ENCODE measurements around the gene FRK. TPM values are rescaled to one million over a fixed set of nuclear protein-coding genes. Genes with fewer than 3 reads are reported as not detected.

Gene FRK
- total and polyA plus RNA-seq, 9 donors: 0.40 to 0.79 (median 0.51) TPM

DNA sequence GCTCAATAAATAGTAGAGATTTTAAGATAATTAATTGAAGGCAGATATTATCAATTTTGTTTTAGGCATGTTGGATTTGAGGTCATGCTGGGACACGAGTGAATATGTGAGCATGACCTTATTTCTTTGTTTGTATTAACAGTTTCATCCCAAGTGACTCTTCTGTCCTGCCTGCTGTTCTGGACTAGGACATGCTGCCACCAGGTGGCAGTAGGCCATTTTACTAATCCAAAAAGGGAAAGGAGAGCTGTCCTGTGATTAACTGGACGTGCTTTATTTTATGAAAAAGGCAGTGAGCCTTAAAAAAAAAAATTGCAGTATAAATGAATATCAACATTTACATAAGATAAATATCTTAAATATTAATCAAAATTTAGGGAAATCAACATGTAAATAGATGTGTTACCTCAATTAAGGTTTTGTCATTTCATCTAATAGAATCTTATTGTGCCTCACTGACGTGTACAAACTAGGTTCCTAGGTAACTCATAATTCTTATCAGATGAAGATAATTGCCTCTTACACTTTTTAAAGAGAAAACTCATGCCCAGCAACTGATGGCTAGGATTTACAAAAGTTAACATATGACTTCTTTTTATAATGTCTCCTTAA is 49.8 kb downstream of the FRK start:
- Histone ChIP-seq H3K4me3 (ENCODE audit: low read length) (no peak overlapping the region), H3K9me3 (replicated peaks; ENCODE audit: control insufficient read depth, low read depth, low read length) (no peaks in the 10 kb centered on the region), H3K27me3 (ENCODE audit: control insufficient read depth, insufficient read depth, low read length) (no peaks in the 10 kb centered on the region), H3K36me3 (ENCODE audit: control insufficient read depth, insufficient read depth, low read length) (no peaks in the 10 kb centered on the region), H3K4me1 (ENCODE audit: control insufficient read depth, insufficient read depth, low read length) (no peaks in the 10 kb centered on the region), H3K27ac (ENCODE audit: low read length) (no peak overlapping the region)
- 13% methylated on average over 1 of the region's 3 CpGs for WGBS (ENCODE audit: insufficient coverage)
- DNase-seq: peak; percentile 86

DNA sequence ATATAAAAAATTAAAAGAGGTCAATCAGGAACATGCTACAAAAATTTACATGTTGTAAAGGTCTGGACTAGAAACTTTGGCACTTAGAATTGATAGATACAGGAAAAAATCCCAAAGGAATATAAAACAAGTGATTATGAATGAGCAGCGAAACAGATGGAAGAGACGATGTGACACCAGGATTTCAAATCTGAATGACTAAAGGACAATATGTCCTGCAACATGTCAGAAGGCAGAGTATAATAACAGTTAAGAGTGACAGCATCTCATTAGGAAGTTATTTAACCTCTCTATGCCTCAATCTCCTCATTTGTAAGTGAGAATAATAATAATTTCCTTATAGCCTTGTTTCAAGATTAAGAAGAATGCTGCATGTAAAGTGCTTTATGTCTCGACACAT is 50.3 kb downstream of the FRK start:
- H3K27me3 ChIP-seq (ENCODE audit: control insufficient read depth, insufficient read depth, low read length): no peaks in the 10 kb centered on the region
- no peaks in the 10 kb centered on the region for H3K4me1 ChIP-seq (ENCODE audit: control insufficient read depth, insufficient read depth, low read length)

DNA sequence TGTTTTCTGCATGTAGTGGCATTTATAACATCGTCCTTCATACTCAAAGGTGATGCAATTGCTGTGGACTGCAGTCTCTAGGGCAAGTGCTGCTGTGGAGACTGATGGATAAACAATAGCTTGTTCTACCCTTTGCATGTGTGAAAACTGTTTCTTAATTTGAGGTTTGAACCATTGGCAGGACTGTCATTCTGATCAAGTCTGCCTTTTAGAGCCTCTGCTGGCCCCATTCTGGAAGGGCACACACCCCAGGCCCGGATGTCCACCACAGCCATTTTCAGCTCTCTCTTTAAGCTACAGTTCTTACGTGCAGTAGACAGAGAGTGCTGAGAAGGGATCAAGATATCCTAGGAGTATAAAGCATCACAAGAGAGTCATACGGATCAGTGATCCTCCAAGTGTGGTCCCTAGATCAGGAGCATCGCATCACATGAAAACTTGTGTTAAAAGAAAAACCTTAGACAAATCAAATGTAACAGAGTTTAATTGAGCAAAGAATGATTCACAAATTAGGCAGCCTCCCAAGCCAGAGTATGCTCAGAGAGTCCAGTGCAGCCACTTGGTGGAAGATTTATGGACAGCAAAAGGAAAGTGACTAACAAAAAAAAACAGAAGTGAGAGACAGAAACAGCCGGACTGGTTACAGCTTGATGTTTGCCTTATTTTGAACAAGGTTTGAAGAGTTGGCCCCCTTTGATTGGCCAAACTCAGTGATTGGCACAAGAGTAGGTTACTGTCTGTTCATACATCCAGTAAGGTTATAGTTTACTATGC is 52.0 kb downstream of the FRK start:
- peak; percentile 87 for DNase-seq
- Histone ChIP-seq H3K27ac (ENCODE audit: low read length) (peak overlapping the region; percentile 65), H3K9me3 (replicated peaks; ENCODE audit: control insufficient read depth, low read depth, low read length) (no peaks in the 10 kb centered on the region), H3K4me3 (ENCODE audit: low read length) (no peak overlapping the region), H3K36me3 (ENCODE audit: control insufficient read depth, insufficient read depth, low read length) (no peaks in the 10 kb centered on the region), H3K27me3 (ENCODE audit: control insufficient read depth, insufficient read depth, low read length) (no peaks in the 10 kb centered on the region), H3K4me1 (ENCODE audit: control insufficient read depth, insufficient read depth, low read length) (no peaks in the 10 kb centered on the region)
- WGBS (ENCODE audit: insufficient coverage): 19% methylated on average over 2 of the region's 6 CpGs

More for the DNA sequence above, 50.3 kb downstream of the FRK start:
- Histone ChIP-seq H3K36me3 (ENCODE audit: control insufficient read depth, insufficient read depth, low read length) (no peaks in the 10 kb centered on the region), H3K27ac (ENCODE audit: low read length) (no peak overlapping the region), H3K9me3 (replicated peaks; ENCODE audit: control insufficient read depth, low read depth, low read length) (no peaks in the 10 kb centered on the region), H3K4me3 (ENCODE audit: low read length) (no peak overlapping the region)
- no CpG with 5 or more reads among the region's 3 CpGs for WGBS (ENCODE audit: insufficient coverage)
- no peak for DNase-seq

DNA sequence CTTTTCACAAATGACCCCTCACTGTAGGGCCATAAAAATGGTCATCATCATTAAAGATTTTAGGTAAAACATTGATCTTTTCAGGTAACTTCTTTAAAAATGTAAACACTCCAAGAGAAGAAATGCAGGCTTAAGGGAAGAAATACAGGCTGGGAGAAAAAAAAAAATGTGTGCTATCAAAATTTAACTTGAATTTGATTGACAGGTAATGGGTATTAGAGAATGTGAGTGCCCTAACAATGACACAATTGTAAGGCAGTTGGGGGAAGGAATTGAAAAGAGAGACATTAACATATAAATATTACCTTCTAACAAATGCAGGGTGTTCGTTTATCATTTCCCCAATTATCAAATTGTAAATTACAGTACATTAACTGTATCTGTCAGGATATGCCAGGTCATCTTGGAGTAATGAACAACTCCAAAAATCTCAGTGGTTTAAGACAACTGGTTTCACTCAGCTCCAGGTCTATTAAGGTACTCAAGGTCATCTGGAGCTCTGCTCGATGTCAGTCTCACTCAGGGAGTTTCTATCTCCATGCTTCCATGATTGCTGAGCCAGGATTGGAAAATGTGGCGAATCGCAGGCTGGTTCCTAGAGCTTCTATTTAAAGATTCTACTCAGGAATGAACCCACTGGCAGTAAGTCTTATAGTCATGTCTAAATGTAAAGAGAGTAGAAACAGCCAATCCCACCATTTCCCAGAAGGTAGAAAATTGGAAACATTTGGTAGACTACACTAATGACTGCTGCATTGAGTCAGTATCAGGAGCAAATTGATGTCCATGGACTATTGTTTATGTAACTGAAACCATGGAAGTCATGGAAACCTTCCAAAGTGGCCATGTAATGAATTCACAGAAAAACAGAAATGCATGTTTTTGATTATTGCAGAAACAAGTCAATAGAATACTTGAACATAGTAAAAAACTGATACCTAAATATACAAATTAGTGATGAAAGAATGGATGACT is 55.6 kb downstream of the FRK start:
- H3K4me1 ChIP-seq (ENCODE audit: control insufficient read depth, insufficient read depth, low read length): no peaks in the 10 kb centered on the region

DNA sequence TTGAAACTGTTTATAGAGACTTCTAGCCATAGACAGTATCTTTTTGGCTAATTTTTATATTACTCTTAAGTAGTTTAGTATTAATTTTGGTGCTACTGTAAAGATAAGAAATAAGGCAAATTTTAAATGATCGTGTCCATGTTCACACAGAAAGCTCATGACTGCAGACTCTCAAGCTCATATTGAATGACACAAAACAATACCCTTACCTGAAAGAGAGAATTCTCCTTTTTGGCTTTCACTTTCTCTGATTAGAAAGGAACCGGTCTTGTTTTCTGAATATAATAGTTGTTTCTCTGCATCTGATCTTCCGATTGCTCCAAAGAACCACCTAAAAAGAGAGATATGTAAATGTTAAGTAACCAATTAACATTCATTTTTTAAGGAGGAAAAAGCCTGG is 57.0 kb downstream of the FRK start:
- H3K4me1 ChIP-seq (ENCODE audit: control insufficient read depth, insufficient read depth, low read length): no peaks in the 10 kb centered on the region
- no peak overlapping the region for H3K27ac ChIP-seq (ENCODE audit: low read length)
- no peaks in the 10 kb centered on the region for H3K27me3 ChIP-seq (ENCODE audit: control insufficient read depth, insufficient read depth, low read length)
- no peaks in the 10 kb centered on the region for H3K36me3 ChIP-seq (ENCODE audit: control insufficient read depth, insufficient read depth, low read length)
- no peak for DNase-seq
- H3K4me3 ChIP-seq (ENCODE audit: low read length): no peak overlapping the region
- no CpG with 5 or more reads among the region's 3 CpGs for WGBS (ENCODE audit: insufficient coverage)
- no peaks in the 10 kb centered on the region for H3K9me3 ChIP-seq (replicated peaks; ENCODE audit: control insufficient read depth, low read depth, low read length)

More for the DNA sequence above, 55.6 kb downstream of the FRK start:
- Histone ChIP-seq H3K36me3 (ENCODE audit: control insufficient read depth, insufficient read depth, low read length) (no peaks in the 10 kb centered on the region), H3K27ac (ENCODE audit: low read length) (peak overlapping the region; percentile 76), H3K27me3 (ENCODE audit: control insufficient read depth, insufficient read depth, low read length) (no peaks in the 10 kb centered on the region), H3K4me3 (ENCODE audit: low read length) (no peak overlapping the region), H3K9me3 (replicated peaks; ENCODE audit: control insufficient read depth, low read depth, low read length) (no peaks in the 10 kb centered on the region)
- DNase-seq: peak; percentile 93
- WGBS (ENCODE audit: insufficient coverage): no CpG with 5 or more reads among the region's 4 CpGs

DNA sequence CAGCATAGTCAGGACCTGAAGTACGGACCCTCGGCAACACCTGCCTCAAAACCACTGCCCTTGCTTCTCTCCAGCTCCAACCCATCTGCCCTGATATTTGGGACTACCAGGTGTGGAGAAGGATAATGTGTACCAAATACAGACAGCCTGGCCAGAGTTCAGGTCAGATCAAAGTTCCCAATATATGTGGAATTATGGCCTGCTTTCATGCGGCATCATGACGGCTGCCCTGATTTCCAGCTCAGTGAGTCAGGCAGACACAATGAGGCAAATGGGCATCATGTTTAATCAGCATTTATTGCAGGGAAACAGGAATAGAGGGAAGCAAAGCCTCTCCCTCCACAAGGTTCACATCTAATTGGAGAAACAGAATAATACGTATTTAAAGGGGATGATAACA is 57.9 kb downstream of the FRK start:
- WGBS (ENCODE audit: insufficient coverage): 95% methylated on average over 2 of the region's 5 CpGs
- Histone ChIP-seq H3K27me3 (ENCODE audit: control insufficient read depth, insufficient read depth, low read length) (no peaks in the 10 kb centered on the region), H3K9me3 (replicated peaks; ENCODE audit: control insufficient read depth, low read depth, low read length) (no peaks in the 10 kb centered on the region), H3K36me3 (ENCODE audit: control insufficient read depth, insufficient read depth, low read length) (no peaks in the 10 kb centered on the region), H3K4me3 (ENCODE audit: low read length) (no peak overlapping the region), H3K27ac (ENCODE audit: low read length) (no peak overlapping the region), H3K4me1 (ENCODE audit: control insufficient read depth, insufficient read depth, low read length) (no peaks in the 10 kb centered on the region)
- DNase-seq: no peak

DNA sequence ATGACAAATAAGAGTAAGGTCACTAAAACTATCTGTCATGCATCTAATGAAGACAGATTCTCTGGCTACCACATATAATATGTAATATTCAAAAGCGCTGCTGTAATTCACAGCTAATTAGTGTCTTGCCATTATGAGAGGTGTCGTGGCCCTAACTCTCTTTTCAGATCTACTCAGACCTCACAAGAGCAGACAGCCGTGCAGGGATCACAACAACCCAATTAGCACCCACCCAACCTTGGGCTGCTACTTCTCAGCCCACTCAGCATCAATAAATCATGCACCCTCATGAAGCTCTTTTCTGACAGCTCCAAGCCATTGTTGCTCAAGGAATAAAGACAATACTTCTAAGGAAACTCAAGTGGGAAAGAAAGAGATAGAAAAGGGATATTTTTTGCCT is 61.5 kb downstream of the FRK start:
- WGBS (ENCODE audit: insufficient coverage): 60% methylated on average over 1 of the region's 3 CpGs
- Histone ChIP-seq H3K4me1 (ENCODE audit: control insufficient read depth, insufficient read depth, low read length) (no peaks in the 10 kb centered on the region), H3K4me3 (ENCODE audit: low read length) (no peak overlapping the region), H3K36me3 (ENCODE audit: control insufficient read depth, insufficient read depth, low read length) (no peaks in the 10 kb centered on the region), H3K27ac (ENCODE audit: low read length) (no peak overlapping the region), H3K27me3 (ENCODE audit: control insufficient read depth, insufficient read depth, low read length) (no peaks in the 10 kb centered on the region), H3K9me3 (replicated peaks; ENCODE audit: control insufficient read depth, low read depth, low read length) (no peaks in the 10 kb centered on the region)
- DNase-seq: no peak

DNA sequence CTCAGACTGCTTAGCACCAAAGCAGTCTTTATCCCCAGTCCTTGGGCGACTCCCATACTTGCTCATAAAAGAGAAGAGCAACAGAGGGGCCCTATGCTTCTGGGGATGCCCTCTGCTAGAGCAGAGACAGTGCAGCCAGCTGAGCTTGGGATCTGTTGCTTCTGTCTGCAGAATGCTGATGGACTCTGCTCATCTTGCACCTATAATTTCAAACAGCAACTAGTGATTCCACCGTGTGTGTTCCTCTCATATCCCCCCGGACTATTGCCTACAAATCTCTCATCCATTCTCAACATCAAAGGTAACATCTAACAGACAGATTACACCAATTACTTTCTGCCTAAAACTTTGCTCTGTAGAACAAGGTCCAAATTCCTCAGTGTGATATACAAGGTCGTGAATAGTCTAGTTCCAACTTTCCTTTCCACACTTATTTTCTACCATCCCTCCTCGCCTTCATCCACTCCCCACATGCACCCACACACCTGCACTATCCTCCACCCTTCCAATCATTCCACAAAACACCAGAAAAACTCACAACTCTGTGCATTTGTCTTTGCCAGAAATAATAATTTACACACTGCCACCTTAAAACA is 62.6 kb downstream of the FRK start:
- Histone ChIP-seq H3K27me3 (ENCODE audit: control insufficient read depth, insufficient read depth, low read length) (no peaks in the 10 kb centered on the region), H3K4me3 (ENCODE audit: low read length) (no peak overlapping the region), H3K4me1 (ENCODE audit: control insufficient read depth, insufficient read depth, low read length) (no peaks in the 10 kb centered on the region), H3K9me3 (replicated peaks; ENCODE audit: control insufficient read depth, low read depth, low read length) (no peaks in the 10 kb centered on the region), H3K27ac (ENCODE audit: low read length) (no peak overlapping the region), H3K36me3 (ENCODE audit: control insufficient read depth, insufficient read depth, low read length) (no peaks in the 10 kb centered on the region)
- WGBS (ENCODE audit: insufficient coverage): 85% methylated on average over 5 of the region's 5 CpGs
- DNase-seq: no peak

DNA sequence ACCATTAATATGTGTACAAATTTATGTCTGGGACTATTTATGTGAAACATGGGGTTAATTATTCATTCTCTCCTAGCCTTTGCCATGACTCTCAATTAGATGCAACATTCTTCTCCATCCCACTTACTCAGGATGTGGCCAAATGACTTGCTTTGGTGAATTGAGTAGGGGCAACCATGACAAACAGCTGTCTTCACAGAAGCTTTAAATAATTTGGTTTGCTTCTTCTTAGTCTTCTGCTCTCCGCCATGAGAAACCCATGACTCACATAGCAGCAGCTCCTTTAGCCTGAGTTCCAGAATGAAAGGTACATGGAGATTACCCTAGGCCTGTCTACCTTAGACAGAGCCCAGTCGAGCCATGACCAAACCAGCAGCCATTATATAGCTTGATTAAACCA is 74.7 kb downstream of the FRK start:
- Histone ChIP-seq H3K4me3 (ENCODE audit: low read length) (no peak overlapping the region), H3K27me3 (ENCODE audit: control insufficient read depth, insufficient read depth, low read length) (no peaks in the 10 kb centered on the region), H3K4me1 (ENCODE audit: control insufficient read depth, insufficient read depth, low read length) (no peaks in the 10 kb centered on the region), H3K36me3 (ENCODE audit: control insufficient read depth, insufficient read depth, low read length) (no peaks in the 10 kb centered on the region), H3K27ac (ENCODE audit: low read length) (no peak overlapping the region), H3K9me3 (replicated peaks; ENCODE audit: control insufficient read depth, low read depth, low read length) (no peaks in the 10 kb centered on the region)
- 80% methylated on average over 1 of the region's 2 CpGs for WGBS (ENCODE audit: insufficient coverage)
- peak; percentile 30 for DNase-seq
